NCI-H1436 (cell line): Measurements from ENCODE around the gene PGBD1.

ENCODE experiments used
- DNase-seq: peaks from one replicate; lab custom pipeline; 2025; lab: John Stamatoyannopoulos, UW

PGBD1 gene

GRCh38 chr6:28281288-28282064, at the start of gene PGBD1:
Gene PGBD1 (plus strand): TSS chr6:28281572. CDS start chr6:28283814, 2,242 bp downstream.
- peak; percentile 59 for DNase-seq

- no peak for DNase-seq
Observed at GRCh38 chr6:28232785-28233184, 48.6 kb upstream of the PGBD1 start.

- DNase-seq = no peak
Observed at GRCh38 chr6:28235912-28236452, 45.4 kb upstream of the PGBD1 start.

- no peak for DNase-seq
Observed at GRCh38 chr6:28239636-28240035, 41.7 kb upstream of the PGBD1 start.

GRCh38 chr6:28240471-28240870, 40.9 kb upstream of the PGBD1 start:
- no peak for DNase-seq

GRCh38 chr6:28243946-28244345, 37.4 kb upstream of the PGBD1 start:
- no peak for DNase-seq

- DNase-seq = no peak
Observed at GRCh38 chr6:28245206-28245941, 36.0 kb upstream of the PGBD1 start.

GRCh38 chr6:28248916-28249315, 32.5 kb upstream of the PGBD1 start:
- no peak for DNase-seq

- no peak for DNase-seq
Observed at GRCh38 chr6:28250747-28251146, 30.6 kb upstream of the PGBD1 start.

GRCh38 chr6:28251661-28252008, 29.7 kb upstream of the PGBD1 start:
- no peak for DNase-seq

- peak; percentile 85 for DNase-seq
Observed at GRCh38 chr6:28252009-28252975, 29.1 kb upstream of the PGBD1 start, which contains the start of gene ZKSCAN4. Gene ZKSCAN4 (minus strand): TSS chr6:28252269. CDS start chr6:28251980, 289 bp downstream.

GRCh38 chr6:28254121-28254519, 27.3 kb upstream of the PGBD1 start:
- DNase-seq = no peak

- no peak for DNase-seq
Observed at GRCh38 chr6:28257042-28257441, 24.3 kb upstream of the PGBD1 start.

- DNase-seq = no peak
Observed at GRCh38 chr6:28258877-28259777, 22.2 kb upstream of the PGBD1 start, which contains the start of gene NKAPL. Gene NKAPL (plus strand): TSS chr6:28259297. CDS start chr6:28259372, 75 bp downstream.

- DNase-seq = no peak
Observed at GRCh38 chr6:28263922-28264321, 17.4 kb upstream of the PGBD1 start.

GRCh38 chr6:28264834-28265401, 16.5 kb upstream of the PGBD1 start:
- DNase-seq = no peak

- DNase-seq = no peak
Observed at GRCh38 chr6:28266563-28266961, 14.8 kb upstream of the PGBD1 start.

- peak; percentile 73 for DNase-seq
Observed at GRCh38 chr6:28266962-28267694, 14.2 kb upstream of the PGBD1 start, which contains the start of gene ZSCAN26. Gene ZSCAN26 (plus strand): TSS chr6:28267143. CDS start chr6:28271920, 4,777 bp downstream.

GRCh38 chr6:28267695-28268059, 13.7 kb upstream of the PGBD1 start:
- no peak for DNase-seq

GRCh38 chr6:28269492-28269891, 11.9 kb upstream of the PGBD1 start:
- no peak for DNase-seq
